Measurements from ENCODE around the gene CRY2. TPM values are rescaled to one million over a fixed set of nuclear protein-coding genes. Genes with fewer than 3 reads are reported as not detected.
"Not testable (repeated sequence)": the region's sequence is repeated elsewhere in the genome, so short reads cannot be mapped to it uniquely, and the experiment has no call there.

CRY2 gene
- total RNA-seq, 3 donors from 2014 or later, result 26.0 to 52.0 (median 28.8) TPM

DNA sequence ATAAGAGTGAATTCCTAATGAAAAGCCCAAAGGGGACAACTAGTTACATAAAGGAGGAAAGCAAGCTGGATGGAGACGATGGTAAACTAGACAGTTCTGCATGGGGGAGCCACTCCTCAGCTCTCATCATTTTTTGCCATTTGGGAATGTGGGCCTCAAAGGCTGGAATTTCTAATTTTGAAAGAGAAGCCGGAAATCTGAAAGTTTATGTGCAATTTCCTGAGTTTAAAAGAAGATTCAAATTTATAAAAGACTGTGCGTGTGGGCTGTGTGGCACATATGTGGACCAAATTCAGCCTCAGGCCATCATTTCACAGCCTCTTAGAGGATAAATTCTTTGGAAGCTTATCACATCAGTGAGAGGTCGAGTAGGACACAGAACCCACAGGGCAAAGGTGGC, 18.3 kb upstream of the CRY2 start:
- Histone ChIP-seq H3K4me3 (no peak overlapping the region), H3K4me1 (ENCODE audit: low read depth) (no peaks in the 10 kb centered on the region), H3K36me3 (ENCODE audit: low read depth) (no peaks in the 10 kb centered on the region), H3K9me3 (no peaks in the 10 kb centered on the region)
- intact Hi-C loops (cut with DNase I, micrococcal nuclease), result no loop called here
- ATAC-seq, result no peak
- DNase-seq, result no peak
- TF ChIP-seq, protein P1, sequence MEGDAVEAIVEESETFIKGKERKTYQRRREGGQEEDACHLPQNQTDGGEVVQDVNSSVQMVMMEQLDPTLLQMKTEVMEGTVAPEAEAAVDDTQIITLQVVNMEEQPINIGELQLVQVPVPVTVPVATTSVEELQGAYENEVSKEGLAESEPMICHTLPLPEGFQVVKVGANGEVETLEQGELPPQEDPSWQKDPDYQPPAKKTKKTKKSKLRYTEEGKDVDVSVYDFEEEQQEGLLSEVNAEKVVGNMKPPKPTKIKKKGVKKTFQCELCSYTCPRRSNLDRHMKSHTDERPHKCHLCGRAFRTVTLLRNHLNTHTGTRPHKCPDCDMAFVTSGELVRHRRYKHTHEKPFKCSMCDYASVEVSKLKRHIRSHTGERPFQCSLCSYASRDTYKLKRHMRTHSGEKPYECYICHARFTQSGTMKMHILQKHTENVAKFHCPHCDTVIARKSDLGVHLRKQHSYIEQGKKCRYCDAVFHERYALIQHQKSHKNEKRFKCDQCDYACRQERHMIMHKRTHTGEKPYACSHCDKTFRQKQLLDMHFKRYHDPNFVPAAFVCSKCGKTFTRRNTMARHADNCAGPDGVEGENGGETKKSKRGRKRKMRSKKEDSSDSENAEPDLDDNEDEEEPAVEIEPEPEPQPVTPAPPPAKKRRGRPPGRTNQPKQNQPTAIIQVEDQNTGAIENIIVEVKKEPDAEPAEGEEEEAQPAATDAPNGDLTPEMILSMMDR (IDR thresholded peaks at IDR 0.05), result no peak

DNA sequence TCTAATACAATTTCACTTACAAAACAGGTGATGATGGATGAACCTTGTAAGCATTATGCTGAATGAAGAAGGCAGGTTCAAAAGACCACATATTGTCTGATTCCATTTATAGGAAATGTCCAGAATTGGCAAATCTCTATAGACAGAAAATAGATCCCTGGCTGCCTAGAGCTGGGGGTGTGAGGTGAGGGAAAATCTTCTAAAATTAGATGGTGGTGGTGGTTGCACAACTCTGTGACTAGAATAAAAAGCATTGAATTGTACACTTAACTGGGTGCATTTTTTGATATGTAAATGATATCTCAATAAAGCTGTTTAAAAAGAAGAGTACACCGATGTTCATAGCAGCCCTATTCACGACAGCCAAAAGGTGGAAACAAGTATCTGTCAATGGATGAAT, 16.7 kb upstream of the CRY2 start:
- no peaks in the 10 kb centered on the region for H3K9me3 ChIP-seq
- H3K4me3 ChIP-seq, result no peak overlapping the region
- H3K4me1 ChIP-seq (ENCODE audit: low read depth), result no peaks in the 10 kb centered on the region
- DNase-seq, result no peak
- no peak for ATAC-seq
- intact Hi-C loops (cut with DNase I, micrococcal nuclease), result no loop called here
- TF ChIP-seq, protein P1 (IDR thresholded peaks at IDR 0.05), result no peak
- no peaks in the 10 kb centered on the region for H3K36me3 ChIP-seq (ENCODE audit: low read depth)

DNA sequence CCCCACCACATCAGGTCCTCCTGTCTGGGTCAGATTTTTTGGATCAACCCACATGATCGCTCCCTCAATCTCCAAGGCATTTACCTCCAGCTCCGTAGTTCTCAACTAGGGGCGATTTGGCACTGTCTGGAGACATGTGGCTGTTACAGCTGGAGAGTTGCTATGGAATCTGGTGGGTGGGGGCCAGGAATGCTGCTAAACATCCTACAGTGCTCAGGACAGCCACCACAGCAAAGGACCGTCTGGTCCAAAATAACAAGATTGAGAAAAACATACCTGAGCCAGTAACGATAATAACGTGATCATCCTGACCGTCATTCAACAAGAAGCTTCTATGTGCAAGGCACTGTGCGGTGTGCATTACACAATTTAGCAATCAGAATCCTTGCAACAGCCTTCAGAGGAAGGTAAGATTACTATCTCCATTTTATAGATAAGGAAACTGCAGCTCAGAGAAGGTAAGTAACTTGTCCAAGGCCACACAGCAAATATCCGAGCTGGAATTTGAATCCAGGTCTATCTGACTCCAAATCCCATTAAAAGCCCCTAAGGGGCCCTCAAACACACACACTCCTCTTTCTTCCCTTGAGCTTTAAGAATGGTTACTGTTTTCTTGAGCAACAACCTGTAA, 14.3 kb upstream of the CRY2 start:
- Histone ChIP-seq H3K9me3 (no peaks in the 10 kb centered on the region), H3K36me3 (ENCODE audit: low read depth) (no peaks in the 10 kb centered on the region), H3K4me1 (ENCODE audit: low read depth) (no peaks in the 10 kb centered on the region), H3K4me3 (no peak overlapping the region)
- intact Hi-C loops (cut with DNase I, micrococcal nuclease), result no loop called here
- DNase-seq (no peak), ATAC-seq (no peak)
- TF ChIP-seq, protein P1 (IDR thresholded peaks at IDR 0.05), result no peak

DNA sequence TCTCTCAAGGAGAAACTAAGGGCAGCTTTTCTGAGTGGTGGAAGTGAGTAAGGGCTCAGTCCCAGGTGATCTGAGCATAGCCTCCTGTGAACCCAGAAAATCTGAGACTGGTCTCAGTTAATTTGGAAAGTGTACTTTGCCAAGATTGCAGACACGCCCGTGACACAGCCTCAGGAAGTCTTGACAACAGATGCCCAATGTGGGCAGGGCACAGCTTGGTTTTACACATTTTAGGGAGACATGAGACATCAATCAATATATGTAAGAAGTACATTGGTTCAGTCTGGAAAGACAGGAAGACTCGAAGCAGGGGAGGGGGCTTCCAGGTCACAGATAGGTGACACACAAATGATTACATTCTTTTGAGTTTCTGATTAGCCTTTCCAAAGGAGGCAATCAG, 13.5 kb upstream of the CRY2 start:
- TF ChIP-seq, protein P1 (IDR thresholded peaks at IDR 0.05), result no peak
- intact Hi-C loops (cut with DNase I, micrococcal nuclease), result no loop called here
- no peak for ATAC-seq

DNA sequence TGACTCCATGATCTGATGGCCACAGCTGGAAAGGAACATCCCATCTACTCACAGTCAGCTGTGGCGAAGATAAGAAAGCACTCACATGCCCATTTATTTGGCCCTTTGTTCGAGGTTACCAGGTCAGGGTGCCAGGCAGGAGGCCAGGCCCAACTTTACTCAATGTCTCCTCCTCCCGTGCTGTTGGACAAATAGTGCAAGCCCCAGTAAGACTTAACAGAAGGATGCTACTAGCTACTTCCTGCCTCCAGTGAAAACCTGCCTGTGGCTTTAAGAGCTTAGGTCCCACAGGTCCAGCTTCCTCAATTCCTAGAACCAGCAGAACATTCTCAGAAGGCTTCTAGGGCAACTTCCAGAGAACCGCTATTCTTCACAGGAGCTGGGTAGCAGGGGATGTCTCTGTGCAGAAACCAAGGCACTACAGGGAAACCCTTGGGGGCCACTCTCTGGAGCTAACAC, 12.9 kb upstream of the CRY2 start:
- intact Hi-C loops (cut with DNase I, micrococcal nuclease), result no loop called here
- TF ChIP-seq, protein P1 (IDR thresholded peaks at IDR 0.05), result no peak
- ATAC-seq, result no peak
- Histone ChIP-seq H3K36me3 (ENCODE audit: low read depth) (no peaks in the 10 kb centered on the region), H3K9me3 (no peaks in the 10 kb centered on the region), H3K4me1 (ENCODE audit: low read depth) (no peaks in the 10 kb centered on the region), H3K4me3 (no peak overlapping the region)
- no peak for DNase-seq

More for the DNA sequence above, 13.5 kb upstream of the CRY2 start:
- Histone ChIP-seq H3K36me3 (ENCODE audit: low read depth) (no peaks in the 10 kb centered on the region), H3K4me3 (no peak overlapping the region), H3K9me3 (no peaks in the 10 kb centered on the region), H3K4me1 (ENCODE audit: low read depth) (no peaks in the 10 kb centered on the region)
- no peak for DNase-seq

DNA sequence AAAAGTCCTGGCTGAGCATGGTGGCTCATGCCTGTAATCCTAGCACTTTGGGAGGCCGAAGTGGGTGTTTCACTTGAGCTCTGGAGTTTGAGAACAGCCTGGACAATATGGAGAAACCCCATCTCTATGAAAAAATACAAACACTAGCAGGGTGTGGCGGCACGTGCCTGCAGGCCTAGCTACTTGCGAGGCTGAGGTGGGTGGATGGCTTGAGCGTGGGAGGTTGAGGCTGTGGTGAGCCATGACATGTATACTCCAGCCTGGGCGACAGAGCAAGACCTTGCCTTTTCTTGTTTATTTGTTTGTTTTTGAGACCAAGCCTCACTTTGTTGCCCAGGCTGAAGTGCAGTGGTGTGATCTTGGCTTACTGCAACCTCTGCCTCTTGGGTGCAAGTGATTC, 8.1 kb upstream of the CRY2 start:
- no peaks in the 10 kb centered on the region for H3K9me3 ChIP-seq
- H3K4me3 ChIP-seq, result no peak overlapping the region
- intact Hi-C loops (cut with DNase I, micrococcal nuclease), result no loop called here
- DNase-seq, result no peak
- no peaks in the 10 kb centered on the region for H3K36me3 ChIP-seq (ENCODE audit: low read depth)
- TF ChIP-seq, protein P1 (IDR thresholded peaks at IDR 0.05), result no peak
- H3K4me1 ChIP-seq (ENCODE audit: low read depth), result no peaks in the 10 kb centered on the region
- ATAC-seq, result no peak

DNA sequence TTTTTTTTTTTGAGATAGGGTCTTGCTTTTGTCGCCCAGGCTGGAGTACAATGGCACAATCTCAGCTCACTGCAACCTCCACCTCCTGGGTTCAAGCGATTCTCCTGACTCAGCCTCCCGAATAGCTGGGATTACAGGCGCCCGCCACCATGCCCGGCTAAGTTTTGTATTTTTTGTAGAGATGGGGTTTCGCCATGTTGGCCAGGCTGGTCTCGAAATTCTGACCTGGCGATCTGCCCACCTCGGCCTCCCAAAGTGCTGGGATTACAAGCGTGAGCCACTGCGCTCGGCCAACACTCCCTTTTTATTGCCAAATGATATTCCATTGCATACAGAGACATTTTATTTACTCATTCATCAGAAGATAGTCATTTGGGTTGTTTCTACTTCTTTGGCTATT, 7.0 kb upstream of the CRY2 start:
- H3K4me1 ChIP-seq (ENCODE audit: low read depth); ATAC-seq; H3K4me3 ChIP-seq; H3K9me3 ChIP-seq; H3K36me3 ChIP-seq (ENCODE audit: low read depth); DNase-seq: not testable (repeated sequence)
- intact Hi-C loops (cut with DNase I, micrococcal nuclease), result loop anchor here in 1 of 2 donors (10.0 kb wide), 1 partner anchor 165 kb away; no protein-coding TSS in a partner anchor

All from mucosa of descending colon (tissue), 3 donors.